Endothelial cell (in vitro differentiated cells): ENCODE data around the gene RPN2. TPM values are rescaled to one million over a fixed set of nuclear protein-coding genes. Genes with fewer than 3 reads are reported as not detected.
A peak's percentile ranks its signal among the peaks of the same experiment; 100 is the strongest.

ENCODE experiments used
- DNase-seq: peaks from one replicate; pipeline ENCODE4 v3.0.0; 2021; ENCODE audit warnings: low spot score
- H3K27ac Mint-ChIP-seq: one replicate; pipeline ENCODE4 v1.8.0; 2021; ENCODE audit warnings: mixed read lengths, inconsistent platforms; ENCODE audit not compliant: unreplicated experiment
- H3K27me3 Mint-ChIP-seq: one replicate; pipeline ENCODE4 v1.8.0; 2021; ENCODE audit warnings: mild to moderate bottlenecking, moderate library complexity, mixed read lengths, inconsistent platforms; ENCODE audit not compliant: unreplicated experiment
- H3K36me3 Mint-ChIP-seq: one replicate; pipeline ENCODE4 v1.8.0; 2021; ENCODE audit warnings: mild to moderate bottlenecking, low read depth, mixed read lengths, inconsistent platforms; ENCODE audit not compliant: unreplicated experiment
- H3K4me1 Mint-ChIP-seq: one replicate; pipeline ENCODE4 v1.8.0; 2021; ENCODE audit warnings: mild to moderate bottlenecking, mixed read lengths, inconsistent platforms; ENCODE audit not compliant: unreplicated experiment
- H3K4me3 Mint-ChIP-seq: one replicate; pipeline ENCODE4 v1.8.0; 2021; ENCODE audit warnings: mild to moderate bottlenecking, mixed read lengths, inconsistent platforms; ENCODE audit not compliant: unreplicated experiment
- H3K9me3 Mint-ChIP-seq: one replicate; pipeline ENCODE4 v1.8.0; 2021; ENCODE audit warnings: mixed read lengths, inconsistent platforms; ENCODE audit not compliant: unreplicated experiment
- CTCF ChIP-seq: fragments of 200-600 bp; sonication (generic); IDR thresholded peaks from one replicate; pipeline ENCODE4 v1.5.0; 2021; ENCODE audit warnings: antibody characterized with exemption; ENCODE audit not compliant: unreplicated experiment
- total RNA-seq: library from RNA; stranded (reverse); fragmentation: NEBNext Ultra II Directional; extraction: Animal tissue kit (Norgen Biotek cat#: 25700); gene quantifications from one replicate; pipeline ENCODE4 v1.2.1, GENCODE V29; 2021; ENCODE audit not compliant: unreplicated experiment

RPN2 gene
- total RNA-seq, 1 donor from 2014 or later, result 187 TPM

GRCh38 chr20:37254114-37254878 lies 75.2 kb downstream of the RPN2 start:
- Mint-ChIP-seq H3K9me3 (no peaks in the 10 kb centered on the region), H3K4me1 (peaks cover 21% of the 10 kb centered on the region), H3K4me3 (no peak overlapping the region), H3K27me3 (peaks cover 11% of the 10 kb centered on the region), H3K36me3 (peaks cover 11% of the 10 kb centered on the region), H3K27ac (no peak overlapping the region)
- no peak for DNase-seq
- no peak for TF ChIP-seq CTCF

- Mint-ChIP-seq H3K9me3 (no peaks in the 10 kb centered on the region), H3K4me1 (peaks cover 22% of the 10 kb centered on the region), H3K27me3 (peaks cover 12% of the 10 kb centered on the region), H3K27ac (no peak overlapping the region), H3K36me3 (no peaks in the 10 kb centered on the region), H3K4me3 (no peak overlapping the region)
- no peak for TF ChIP-seq CTCF
- DNase-seq, result no peak
Measured at GRCh38 chr20:37256286-37256685, 77.2 kb downstream of the RPN2 start.

- peaks cover 15% of the 10 kb centered on the region for H3K27me3 Mint-ChIP-seq
- H3K9me3 Mint-ChIP-seq, result no peaks in the 10 kb centered on the region
- no peak for DNase-seq
- TF ChIP-seq CTCF, result no peak
- no peaks in the 10 kb centered on the region for H3K36me3 Mint-ChIP-seq
- H3K4me1 Mint-ChIP-seq, result peaks cover 12% of the 10 kb centered on the region
- no peak overlapping the region for H3K27ac Mint-ChIP-seq
- H3K4me3 Mint-ChIP-seq, result no peak overlapping the region
Measured at GRCh38 chr20:37257530-37257929, 78.4 kb downstream of the RPN2 start.

GRCh38 chr20:37257988-37258387 lies 78.9 kb downstream of the RPN2 start:
- no peak overlapping the region for H3K4me3 Mint-ChIP-seq
- no peak for DNase-seq
- no peaks in the 10 kb centered on the region for H3K9me3 Mint-ChIP-seq
- H3K4me1 Mint-ChIP-seq, result peaks cover 12% of the 10 kb centered on the region
- TF ChIP-seq CTCF, result no peak
- peak overlapping the region; percentile 30 for H3K27ac Mint-ChIP-seq
- H3K36me3 Mint-ChIP-seq, result no peaks in the 10 kb centered on the region
- peaks cover 15% of the 10 kb centered on the region for H3K27me3 Mint-ChIP-seq

- TF ChIP-seq CTCF, result no peak
- no peak overlapping the region for H3K27ac Mint-ChIP-seq
Measured at GRCh38 chr20:37259031-37259430, 79.9 kb downstream of the RPN2 start.

More at GRCh38 chr20:37259031-37259430, 79.9 kb downstream of the RPN2 start:
- DNase-seq, result no peak
- no peaks in the 10 kb centered on the region for H3K36me3 Mint-ChIP-seq
- peaks cover 9% of the 10 kb centered on the region for H3K4me1 Mint-ChIP-seq
- H3K27me3 Mint-ChIP-seq, result peaks cover 15% of the 10 kb centered on the region
- H3K9me3 Mint-ChIP-seq, result no peaks in the 10 kb centered on the region
- H3K4me3 Mint-ChIP-seq, result no peak overlapping the region
